22Rv1 (cell line): ENCODE results near the gene ARVCF.

Source experiments
- H3K27ac ChIP-seq: fragments of 450-650 bp; 2 replicates; pipeline ENCODE4 v1.5.1; 2017
- ZFX ChIP-seq: fragments of 450-650 bp; IDR thresholded peaks from 2 replicates; pipeline ENCODE4 v1.6.1; 2017; ENCODE audit warnings: antibody characterized with exemption, borderline replicate concordance
- TF ChIP-seq, protein P1 (sequence below): fragments of 450-650 bp; IDR thresholded peaks from 2 replicates; pipeline ENCODE4 v1.5.1; 2017; ENCODE audit warnings: mild to moderate bottlenecking

The ARVCF gene

GRCh38 chr22:20039683-20040325 is 23.2 kb upstream of the ARVCF start:
- TF ChIP-seq, protein P1, sequence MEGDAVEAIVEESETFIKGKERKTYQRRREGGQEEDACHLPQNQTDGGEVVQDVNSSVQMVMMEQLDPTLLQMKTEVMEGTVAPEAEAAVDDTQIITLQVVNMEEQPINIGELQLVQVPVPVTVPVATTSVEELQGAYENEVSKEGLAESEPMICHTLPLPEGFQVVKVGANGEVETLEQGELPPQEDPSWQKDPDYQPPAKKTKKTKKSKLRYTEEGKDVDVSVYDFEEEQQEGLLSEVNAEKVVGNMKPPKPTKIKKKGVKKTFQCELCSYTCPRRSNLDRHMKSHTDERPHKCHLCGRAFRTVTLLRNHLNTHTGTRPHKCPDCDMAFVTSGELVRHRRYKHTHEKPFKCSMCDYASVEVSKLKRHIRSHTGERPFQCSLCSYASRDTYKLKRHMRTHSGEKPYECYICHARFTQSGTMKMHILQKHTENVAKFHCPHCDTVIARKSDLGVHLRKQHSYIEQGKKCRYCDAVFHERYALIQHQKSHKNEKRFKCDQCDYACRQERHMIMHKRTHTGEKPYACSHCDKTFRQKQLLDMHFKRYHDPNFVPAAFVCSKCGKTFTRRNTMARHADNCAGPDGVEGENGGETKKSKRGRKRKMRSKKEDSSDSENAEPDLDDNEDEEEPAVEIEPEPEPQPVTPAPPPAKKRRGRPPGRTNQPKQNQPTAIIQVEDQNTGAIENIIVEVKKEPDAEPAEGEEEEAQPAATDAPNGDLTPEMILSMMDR: no peak
- TF ChIP-seq ZFX: no peak
- no peak overlapping the region for H3K27ac ChIP-seq

GRCh38 chr22:20038574-20038973 is 22.0 kb upstream of the ARVCF start:
- no peak for TF ChIP-seq ZFX
- TF ChIP-seq, protein P1: no peak
- H3K27ac ChIP-seq: no peak overlapping the region

- H3K27ac ChIP-seq: no peak overlapping the region
- TF ChIP-seq, protein P1: no peak
- no peak for TF ChIP-seq ZFX
These were observed 20.8 kb upstream of the ARVCF start for GRCh38 chr22:20037419-20037818.

GRCh38 chr22:20036535-20037392 is 20.1 kb upstream of the ARVCF start:
- no peak for TF ChIP-seq ZFX
- TF ChIP-seq, protein P1: no peak
- H3K27ac ChIP-seq: no peak overlapping the region

DNA sequence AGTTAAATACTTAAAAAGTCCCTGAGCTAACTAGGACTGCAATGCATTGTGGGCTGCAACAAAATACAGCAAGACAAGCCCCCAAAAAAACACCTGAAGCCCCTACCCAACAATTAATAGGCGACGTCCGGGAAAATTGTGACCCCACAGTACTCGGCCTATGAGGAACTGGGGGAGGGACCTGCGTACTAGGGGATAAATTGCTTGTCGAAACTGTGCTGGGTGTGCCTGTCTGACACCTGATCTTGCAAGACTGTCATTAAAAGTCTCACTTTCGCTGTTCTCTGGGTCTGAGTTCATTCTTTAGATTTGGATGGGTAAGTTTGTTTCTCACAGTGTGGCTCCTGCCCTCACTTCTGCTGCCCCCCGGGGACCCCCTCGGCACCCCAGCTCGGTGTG is 19.5 kb upstream of the ARVCF start:
- TF ChIP-seq ZFX: no peak
- TF ChIP-seq, protein P1: no peak
- H3K27ac ChIP-seq: no peak overlapping the region

GRCh38 chr22:20035375-20036083 is 18.9 kb upstream of the ARVCF start:
- no peak for TF ChIP-seq ZFX
- TF ChIP-seq, protein P1: no peak
- H3K27ac ChIP-seq: no peak overlapping the region
